GM13976 (cell line): ENCODE results near the gene CALR3.

ENCODE experiments used
- DNase-seq: peaks from one replicate; pipeline ENCODE4 v3.0.0; 2012; ENCODE audit warnings: low spot score
- in situ Hi-C: fragments of 300-500 bp; cut with MboI; formaldehyde crosslinking; loops from one replicate; pipeline ENCODE4 v1.12.0; 2022; ENCODE audit warnings: low sequenced_read_pairs, mixed read lengths, inconsistent platforms; ENCODE audit not compliant: unreplicated experiment
- TF ChIP-seq, protein P1 (sequence below): IDR thresholded peaks from 2 replicates; pipeline ENCODE4 v1.5.1; 2012; ENCODE audit warnings: borderline replicate concordance, mild to moderate bottlenecking; ENCODE audit not compliant: insufficient read depth; ENCODE audit errors: extremely low read depth, missing control alignments, control extremely low read depth

Gene CALR3

DNA sequence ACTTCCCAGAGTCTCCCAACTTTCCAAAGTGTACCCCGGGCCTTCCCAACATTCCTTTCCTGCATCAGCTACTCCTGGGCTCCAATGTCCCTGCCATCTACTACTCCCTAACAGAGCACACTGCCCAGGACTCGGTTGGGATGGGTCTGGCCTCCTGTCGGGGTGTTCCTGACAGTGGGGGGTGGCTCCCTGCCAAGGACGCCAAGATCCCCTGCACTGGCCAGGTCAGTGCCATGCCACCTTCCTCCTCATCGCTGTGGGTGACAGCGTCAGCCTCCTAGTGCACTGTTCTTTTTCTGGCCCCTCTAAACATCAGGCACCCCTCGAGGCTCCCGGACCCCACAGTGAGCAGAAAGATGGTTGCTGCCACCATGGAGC, 38.0 kb downstream of the CALR3 start:
- DNase-seq, result no peak
- TF ChIP-seq, protein P1, sequence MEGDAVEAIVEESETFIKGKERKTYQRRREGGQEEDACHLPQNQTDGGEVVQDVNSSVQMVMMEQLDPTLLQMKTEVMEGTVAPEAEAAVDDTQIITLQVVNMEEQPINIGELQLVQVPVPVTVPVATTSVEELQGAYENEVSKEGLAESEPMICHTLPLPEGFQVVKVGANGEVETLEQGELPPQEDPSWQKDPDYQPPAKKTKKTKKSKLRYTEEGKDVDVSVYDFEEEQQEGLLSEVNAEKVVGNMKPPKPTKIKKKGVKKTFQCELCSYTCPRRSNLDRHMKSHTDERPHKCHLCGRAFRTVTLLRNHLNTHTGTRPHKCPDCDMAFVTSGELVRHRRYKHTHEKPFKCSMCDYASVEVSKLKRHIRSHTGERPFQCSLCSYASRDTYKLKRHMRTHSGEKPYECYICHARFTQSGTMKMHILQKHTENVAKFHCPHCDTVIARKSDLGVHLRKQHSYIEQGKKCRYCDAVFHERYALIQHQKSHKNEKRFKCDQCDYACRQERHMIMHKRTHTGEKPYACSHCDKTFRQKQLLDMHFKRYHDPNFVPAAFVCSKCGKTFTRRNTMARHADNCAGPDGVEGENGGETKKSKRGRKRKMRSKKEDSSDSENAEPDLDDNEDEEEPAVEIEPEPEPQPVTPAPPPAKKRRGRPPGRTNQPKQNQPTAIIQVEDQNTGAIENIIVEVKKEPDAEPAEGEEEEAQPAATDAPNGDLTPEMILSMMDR, result no peak
- in situ Hi-C loops, result no loop called here

DNA sequence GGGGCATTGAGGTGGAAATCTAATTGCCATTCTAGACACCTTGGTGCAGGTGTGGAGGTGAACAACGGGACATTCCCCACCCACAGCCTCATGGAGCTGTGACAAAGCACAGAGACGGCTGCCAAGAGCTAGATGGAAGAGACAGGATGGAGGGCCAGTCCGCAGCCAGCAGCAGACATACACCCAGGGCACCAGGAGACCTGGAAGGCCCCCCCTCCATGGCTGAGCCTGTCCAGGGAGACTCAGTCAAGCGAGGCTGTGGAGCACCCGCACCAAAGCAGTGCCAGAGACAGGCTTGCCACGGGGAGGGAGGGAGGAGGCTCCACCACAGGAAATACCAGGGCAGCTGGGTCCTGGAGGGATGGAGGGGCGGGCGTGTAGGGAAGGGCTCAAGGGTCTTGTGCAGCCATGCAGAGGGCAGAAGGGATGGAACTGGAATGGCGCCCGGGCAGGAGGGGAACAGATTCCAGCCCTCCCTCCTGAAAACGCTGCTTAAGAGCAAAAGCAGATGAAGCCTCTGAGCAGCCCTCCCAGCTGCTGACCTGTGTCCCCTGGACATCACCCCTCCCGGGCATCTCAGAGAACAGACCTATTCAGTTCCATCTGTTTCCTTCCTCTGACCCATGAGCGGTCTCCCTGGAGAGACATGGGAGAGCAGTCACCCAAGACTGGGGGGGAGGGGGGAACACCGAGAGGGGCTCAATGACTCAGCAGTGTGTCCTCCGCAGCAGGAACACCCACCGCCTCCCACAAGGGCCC, 38.6 kb downstream of the CALR3 start:
- TF ChIP-seq, protein P1, result no peak
- in situ Hi-C loops, result no loop called here

GRCh38 chr19:16456652-16457194, 39.2 kb downstream of the CALR3 start:
- DNase-seq, result no peak
- TF ChIP-seq, protein P1, result no peak
- in situ Hi-C loops, result no loop called here

More for the DNA sequence above, 38.6 kb downstream of the CALR3 start:
- peak; percentile 57 for DNase-seq

DNA sequence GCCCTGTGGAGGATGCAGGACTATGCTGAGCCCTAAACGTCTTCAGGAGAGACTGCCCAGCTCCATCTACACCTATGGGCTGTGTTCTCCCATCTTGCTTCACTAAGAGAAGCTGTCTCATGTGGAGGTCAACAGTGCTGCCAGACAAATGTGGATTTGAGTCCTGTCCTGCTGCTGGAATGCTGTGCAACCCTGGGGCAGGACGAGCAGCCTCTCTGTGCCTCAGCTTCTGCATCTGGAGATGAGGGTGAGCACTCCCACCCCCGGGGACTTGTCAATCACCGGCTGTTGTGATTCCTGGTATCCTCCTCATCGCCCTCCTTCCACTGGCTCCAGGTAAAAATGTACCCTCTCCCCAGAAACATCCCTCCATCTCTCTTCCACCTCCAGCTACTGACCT, 40.5 kb downstream of the CALR3 start:
- TF ChIP-seq, protein P1, result no peak
- in situ Hi-C loops, result no loop called here
- no peak for DNase-seq

GRCh38 chr19:16454351-16454918, 41.5 kb downstream of the CALR3 start:
- TF ChIP-seq, protein P1, result no peak
- in situ Hi-C loops, result no loop called here
- no peak for DNase-seq

DNA sequence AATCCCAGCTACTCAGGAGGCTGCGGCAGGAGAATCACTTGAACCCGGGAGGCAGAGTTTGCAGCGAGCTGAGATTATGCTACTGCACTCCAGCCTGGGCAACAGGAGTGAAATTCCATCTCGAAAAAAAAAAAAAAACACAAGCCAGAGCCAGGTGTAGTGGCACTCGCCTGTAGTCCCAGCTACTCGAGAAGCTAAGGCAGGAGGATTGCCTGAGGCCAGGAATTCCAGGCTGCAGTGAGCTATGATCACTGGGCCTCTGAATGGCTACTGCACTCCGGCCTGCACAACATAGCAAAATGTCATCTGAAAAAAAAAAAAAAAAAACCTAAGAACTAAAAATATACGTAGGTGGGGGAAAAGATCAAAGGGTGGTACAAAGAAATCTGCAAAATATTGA, 43.6 kb downstream of the CALR3 start:
- in situ Hi-C loops, result no loop called here
- DNase-seq, result no peak
- TF ChIP-seq, protein P1, result no peak
